ENCODE results near the gene PERM1.
"Not testable (repeated sequence)": the region's sequence is repeated elsewhere in the genome, so short reads cannot be mapped to it uniquely, and the experiment has no call there.

PERM1 gene

DNA sequence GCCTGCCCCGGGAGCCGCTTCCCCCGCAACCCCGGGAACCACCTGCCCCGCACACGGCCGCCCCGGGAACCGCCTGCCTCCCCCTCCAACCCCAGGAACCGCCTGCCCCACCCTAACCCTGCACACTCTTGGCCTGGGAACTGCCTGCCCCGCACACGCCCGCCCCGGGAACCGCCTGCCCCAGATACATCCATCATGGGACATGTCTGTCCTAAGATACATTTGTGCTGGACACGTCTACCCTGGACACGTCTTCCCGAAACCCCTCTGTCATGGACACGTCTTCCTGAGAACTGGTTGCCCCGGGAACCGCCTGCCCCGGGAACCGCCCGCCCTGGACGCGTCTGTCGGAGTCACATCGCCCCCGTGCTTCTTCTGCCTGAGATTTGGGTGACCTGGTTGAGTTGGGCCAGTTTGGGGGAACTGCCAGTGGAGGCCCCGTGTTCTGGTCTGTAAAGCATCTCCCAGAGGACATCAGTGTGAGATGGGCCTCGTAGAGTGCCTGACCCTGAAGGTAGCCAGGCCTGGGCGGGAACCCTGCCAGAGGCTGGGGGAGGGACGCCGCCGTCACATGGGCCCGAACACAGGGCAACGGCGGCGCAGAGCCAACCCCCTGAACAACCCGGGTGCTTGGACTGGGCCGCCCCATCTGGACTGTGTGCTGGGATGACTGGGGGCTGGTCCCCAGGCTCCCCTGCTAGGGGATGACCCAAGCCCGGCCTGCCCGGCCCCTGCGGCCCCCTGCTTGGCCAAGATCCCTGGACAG is 3.6 kb downstream of the PERM1 start:
- DNase-seq, result no peak

DNA sequence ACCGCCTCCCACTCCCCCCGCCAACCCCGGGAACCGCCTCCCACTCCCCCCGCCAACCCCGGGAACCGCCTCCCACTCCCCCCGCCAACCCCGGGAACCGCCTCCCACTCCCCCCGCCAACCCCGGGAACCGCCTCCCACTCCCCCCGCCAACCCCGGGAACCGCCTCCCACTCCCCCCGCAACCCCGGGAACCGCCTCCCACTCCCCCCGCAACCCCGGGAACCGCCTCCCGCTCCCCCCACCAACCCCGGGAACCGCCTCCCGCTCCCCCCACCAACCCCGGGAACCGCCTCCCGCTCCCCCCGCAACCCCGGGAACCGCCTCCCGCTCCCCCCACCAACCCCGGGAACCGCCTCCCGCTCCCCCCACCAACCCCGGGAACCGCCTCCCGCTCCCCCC is 5.1 kb downstream of the PERM1 start:
- DNase-seq, result not testable (repeated sequence)

- peak; percentile 59 to 63 for DNase-seq
Observed at GRCh38 chr1:975896-976683, 5.8 kb downstream of the PERM1 start.

DNA sequence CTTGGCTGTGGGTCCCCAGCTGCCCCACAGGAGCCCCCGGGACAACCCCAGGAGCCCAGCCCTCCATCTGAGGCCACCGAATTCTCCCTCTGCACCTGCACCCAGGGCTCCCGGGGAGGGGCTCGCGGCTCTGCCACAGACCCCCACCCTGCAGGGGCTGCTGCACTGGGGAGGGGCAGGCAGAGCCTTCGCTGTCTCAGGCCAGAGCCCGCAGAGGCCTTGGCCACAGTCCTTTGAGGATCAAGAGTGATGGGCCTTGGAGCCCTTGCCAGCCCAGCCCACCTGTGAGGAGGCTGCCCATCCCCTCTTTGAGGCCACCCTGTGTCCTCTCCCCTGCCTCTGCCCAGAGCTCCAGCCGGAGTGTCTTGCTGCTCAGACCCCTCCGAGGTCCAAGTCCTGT is 6.5 kb downstream of the PERM1 start:
- DNase-seq, result no peak

DNA sequence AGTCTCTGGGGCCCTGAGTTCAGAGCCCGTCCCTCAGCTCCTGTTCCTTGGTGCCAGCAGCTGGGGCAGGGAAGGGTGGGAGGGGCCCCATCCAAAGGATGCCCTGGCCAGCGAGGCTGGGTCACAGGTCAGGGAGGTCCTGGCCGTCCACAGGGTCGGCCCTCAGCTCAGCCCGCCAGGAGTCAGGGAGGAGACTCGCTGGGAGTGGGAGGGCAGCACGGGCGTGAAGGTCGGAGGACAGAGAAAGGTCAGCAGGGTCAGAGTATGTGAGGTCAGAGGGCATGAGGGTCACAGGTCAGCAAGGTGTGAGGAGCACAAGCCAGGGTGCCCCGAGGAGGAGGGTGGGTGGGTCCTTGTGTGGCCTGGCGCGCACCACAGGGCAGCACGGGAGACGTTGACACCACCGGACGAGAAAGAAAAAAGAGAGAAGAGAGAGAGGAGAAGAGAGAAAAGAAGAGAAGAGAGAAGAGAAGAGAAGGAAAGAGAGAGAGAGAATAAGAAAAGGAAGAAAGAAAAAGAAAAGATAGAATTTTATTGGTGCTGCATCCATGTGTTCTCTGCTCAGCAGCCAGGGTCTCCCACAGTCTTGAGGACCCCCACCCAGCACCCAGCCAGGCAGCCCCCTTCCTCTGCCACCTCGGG is 7.1 kb downstream of the PERM1 start:
- DNase-seq, result no peak

DNA sequence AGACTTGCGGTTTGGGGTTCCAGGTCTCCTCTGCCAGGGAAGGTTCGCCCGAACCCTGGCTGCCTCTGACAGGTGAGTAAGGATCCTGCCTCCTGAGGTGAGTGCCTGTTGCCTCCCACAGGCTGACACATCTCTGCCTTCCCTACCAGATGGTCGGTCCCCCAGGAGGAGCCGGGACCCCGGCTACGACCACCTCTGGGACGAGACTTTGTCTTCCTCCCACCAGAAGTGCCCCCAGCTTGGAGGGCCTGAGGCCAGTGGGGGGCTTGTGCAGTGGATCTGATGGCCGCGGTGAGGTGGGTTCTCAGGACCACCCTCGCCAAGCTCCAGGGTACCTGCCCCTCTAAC is 7.6 kb downstream of the PERM1 start:
- DNase-seq, result no peak

DNA sequence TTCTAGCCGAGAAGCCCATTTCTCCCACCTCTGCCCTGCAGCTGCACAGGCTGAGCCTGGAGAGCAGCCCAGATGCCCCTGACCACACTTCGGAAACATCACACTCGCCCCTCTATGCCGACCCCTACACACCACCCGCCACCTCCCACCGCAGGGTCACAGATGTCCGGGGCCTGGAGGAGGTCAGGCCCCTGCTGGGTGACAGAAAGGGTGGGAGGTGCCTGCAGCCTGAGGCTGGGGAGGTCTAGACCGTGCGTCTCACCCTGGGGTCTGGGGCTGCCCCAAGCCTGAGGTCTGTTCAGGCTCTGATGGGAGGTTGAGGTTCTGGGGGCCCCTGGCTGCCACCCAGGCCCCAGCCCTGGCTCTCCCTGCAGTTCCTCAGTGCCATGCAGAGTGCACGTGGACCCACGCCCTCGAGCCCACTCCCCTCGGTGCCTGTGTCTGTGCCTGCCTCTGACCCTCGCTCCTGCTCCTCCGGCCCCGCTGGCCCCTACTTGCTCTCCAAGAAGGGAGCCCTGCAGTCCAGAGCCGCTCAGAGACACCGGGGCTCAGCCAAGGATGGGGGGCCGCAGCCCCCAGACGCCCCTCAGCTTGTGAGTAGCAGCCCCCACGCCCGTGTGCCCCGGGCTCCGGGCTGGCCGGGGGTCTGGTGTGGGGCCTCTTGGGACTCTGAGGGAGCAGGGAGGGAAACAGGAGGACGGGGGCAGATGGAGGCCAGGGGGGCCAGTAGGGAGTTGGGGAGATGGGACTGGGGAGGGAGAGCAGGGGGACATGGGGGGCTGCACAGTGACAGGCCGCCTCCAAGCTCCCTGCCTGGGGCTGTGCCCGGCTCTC is 8.2 kb downstream of the PERM1 start:
- DNase-seq, result no peak

GRCh38 chr1:972726-973458 is 9.0 kb downstream of the PERM1 start:
- DNase-seq, result no peak

GRCh38 chr1:971751-972506 is 10.0 kb downstream of the PERM1 start:
- no peak for DNase-seq

DNA sequence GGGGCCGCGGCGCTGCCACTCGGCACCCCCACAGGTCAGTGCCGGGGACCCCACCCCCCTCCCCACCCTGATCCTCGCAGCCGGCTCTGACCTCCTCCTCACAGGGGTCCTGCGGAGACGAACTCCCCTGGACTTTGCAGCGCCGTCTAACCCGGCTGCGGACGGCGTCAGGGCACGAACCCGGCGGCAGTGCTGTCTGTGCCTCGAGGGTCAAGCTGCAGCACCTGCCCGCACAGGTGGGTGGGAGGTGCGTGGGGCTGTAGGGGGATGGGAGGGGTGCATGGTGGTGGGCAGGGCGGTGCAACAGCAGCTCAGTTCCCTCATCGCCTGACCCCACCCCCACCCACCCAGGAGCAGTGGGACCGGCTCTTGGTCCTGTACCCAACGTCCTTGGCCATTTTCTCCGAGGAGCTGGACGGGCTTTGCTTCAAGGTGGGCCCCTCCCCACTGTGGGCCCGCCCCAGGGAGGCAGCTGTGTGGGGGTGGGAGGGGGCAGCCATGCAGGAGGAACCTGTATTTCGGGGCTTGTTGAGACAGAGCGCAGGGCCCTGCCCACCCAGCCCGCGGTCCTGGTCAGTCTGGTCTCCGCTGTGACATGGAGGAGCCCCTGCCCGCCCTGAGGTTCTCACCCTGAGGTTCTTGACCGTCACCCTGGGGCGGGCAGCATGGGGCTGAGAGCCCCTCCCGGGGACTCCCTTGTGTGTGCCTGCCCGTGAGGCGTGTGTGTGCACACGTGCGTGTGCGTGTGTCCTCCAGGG is 10.7 kb downstream of the PERM1 start:
- DNase-seq, result no peak

DNA sequence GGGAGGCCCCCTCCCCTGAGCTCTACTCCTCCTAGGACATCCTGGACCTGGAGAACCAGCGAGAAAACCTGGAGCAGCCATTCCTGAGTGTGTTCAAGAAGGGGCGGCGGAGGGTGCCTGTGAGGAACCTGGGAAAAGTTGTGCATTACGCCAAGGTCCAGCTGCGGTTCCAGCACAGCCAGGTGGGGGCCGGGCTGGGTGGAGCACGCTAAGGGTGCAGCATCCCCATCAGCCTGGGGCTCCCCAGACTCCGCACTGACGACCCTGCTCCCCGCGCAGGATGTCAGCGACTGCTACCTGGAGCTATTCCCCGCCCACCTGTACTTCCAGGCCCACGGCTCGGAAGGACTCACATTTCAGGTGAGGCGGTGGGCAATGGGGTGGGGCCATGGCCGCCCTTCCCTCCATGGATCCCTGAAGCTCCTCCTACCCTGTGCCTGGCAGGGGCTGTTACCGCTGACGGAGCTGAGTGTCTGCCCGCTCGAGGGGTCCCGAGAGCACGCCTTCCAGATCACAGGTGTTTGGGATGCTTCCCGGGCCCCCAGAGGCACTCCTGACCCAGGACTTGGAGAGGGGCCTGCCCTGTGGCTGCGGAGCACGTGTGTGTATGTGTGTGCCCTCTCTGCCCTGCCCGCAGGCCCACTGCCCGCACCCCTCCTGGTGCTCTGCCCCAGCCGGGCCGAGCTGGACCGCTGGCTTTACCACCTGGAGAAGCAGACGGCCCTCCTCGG is 11.5 kb downstream of the PERM1 start:
- no peak for DNase-seq

- no peak for DNase-seq
Observed at GRCh38 chr1:969260-969855, 12.5 kb downstream of the PERM1 start.

- no peak for DNase-seq
Observed at GRCh38 chr1:967466-968343, 14.2 kb downstream of the PERM1 start.

- peak; percentile 83 to 90 for DNase-seq
Observed at GRCh38 chr1:966704-967300, 15.1 kb downstream of the PERM1 start.

- peak in 1 of 2 experiments; percentile 23 for DNase-seq
Observed at GRCh38 chr1:966135-966703, 15.7 kb downstream of the PERM1 start, which contains the start of gene PLEKHN1. Gene PLEKHN1 (plus strand): TSS chr1:966482. CDS start chr1:966532, 50 bp downstream.

- DNase-seq, result no peak
Observed at GRCh38 chr1:965526-966134, 16.3 kb downstream of the PERM1 start.
